OCI-LY3 (cell line): ENCODE data around the gene CACNG4.

ENCODE experiments used
- H2AFZ ChIP-seq: fragments of 200-600, 300-600 bp; shearing (Covaris generic); 2 replicates; pipeline ENCODE4 v1.6.0; 2014; ENCODE audit warnings: antibody characterized with exemption, low read depth, low read length
- H3K27ac ChIP-seq: fragments of 200-600, 300-600 bp; sonication (generic); 2 replicates; pipeline ENCODE4 v1.5.1; 2014; ENCODE audit warnings: mild to moderate bottlenecking, low read length, moderate library complexity, mixed read lengths
- H3K27me3 ChIP-seq: fragments of 200-600, 300-600 bp; sonication (generic); 2 replicates; pipeline ENCODE4 v1.6.1; 2014; ENCODE audit warnings: low read depth, low read length, mixed read lengths
- H3K36me3 ChIP-seq: fragments of 200-600, 300-600 bp; sonication (generic); replicated peaks from 2 replicates; pipeline ENCODE3; 2014; ENCODE audit warnings: low read depth, low read length, mixed read lengths
- H3K4me1 ChIP-seq: fragments of 300-600, 200-600 bp; sonication (generic); 2 replicates; pipeline ENCODE4 v1.6.1; 2014; ENCODE audit warnings: low read length, mixed read lengths
- H3K4me2 ChIP-seq: fragments of 200-600, 300-600 bp; sonication (generic); 2 replicates; pipeline ENCODE4 v1.6.1; 2014; ENCODE audit warnings: low read length, mixed read lengths
- H3K4me3 ChIP-seq: fragments of 300-600, 200-600 bp; sonication (generic); 2 replicates; pipeline ENCODE4 v1.5.1; 2014; ENCODE audit warnings: antibody characterized with exemption, mild to moderate bottlenecking, low read length, moderate library complexity
- H3K79me2 ChIP-seq: fragments of 300-600, 200-600 bp; shearing (Covaris generic); 2 replicates; pipeline ENCODE4 v1.6.1; 2014; ENCODE audit warnings: mild to moderate bottlenecking, low read length, mixed read lengths
- H3K9ac ChIP-seq: fragments of 300-600, 200-600 bp; shearing (Covaris generic); 2 replicates; pipeline ENCODE4 v1.6.0; 2014; ENCODE audit warnings: mild to moderate bottlenecking, low read length, moderate library complexity
- H3K9me3 ChIP-seq: fragments of 200-600, 300-600 bp; shearing (Covaris generic); 2 replicates; pipeline ENCODE4 v1.6.1; 2014; ENCODE audit warnings: low read length, mixed read lengths; ENCODE audit not compliant: insufficient read depth
- H4K20me1 ChIP-seq: fragments of 200-600, 300-600 bp; sonication (generic); 2 replicates; pipeline ENCODE4 v1.6.1; 2016; ENCODE audit warnings: low read length, mixed read lengths; ENCODE audit not compliant: insufficient read depth
- CTCF ChIP-seq: fragments of 200-600, 300-600 bp; sonication (generic); IDR thresholded peaks from 2 replicates; pipeline ENCODE4 v1.5.1; 2014; ENCODE audit warnings: antibody characterized with exemption, low read length, low read depth
- EZH2phosphoT487 ChIP-seq: fragments of 200-600 bp; shearing (Covaris generic); IDR thresholded peaks from 2 replicates; pipeline ENCODE4 v1.6.1; 2018; ENCODE audit warnings: antibody characterized with exemption, mixed run types, low read depth

The CACNG4 gene

GRCh38 chr17:66943484-66943883 is 21.0 kb upstream of the CACNG4 start:
- Histone ChIP-seq H3K9ac (no peak overlapping the region), H3K4me1 (no peaks in the 10 kb centered on the region), H3K36me3 (no peaks in the 10 kb centered on the region), H3K4me3 (no peak overlapping the region), H3K9me3 (no peaks in the 10 kb centered on the region), H3K4me2 (no peak overlapping the region), H2AFZ (no peak overlapping the region), H3K79me2 (no peaks in the 10 kb centered on the region), H4K20me1 (no peaks in the 10 kb centered on the region), H3K27me3 (peaks cover 44% of the 10 kb centered on the region), H3K27ac (no peak overlapping the region)
- TF ChIP-seq CTCF (no peak), EZH2phosphoT487 (no peak)

GRCh38 chr17:66944351-66945146 is 20.0 kb upstream of the CACNG4 start:
- H3K9me3 ChIP-seq = no peaks in the 10 kb centered on the region
- H2AFZ ChIP-seq = no peak overlapping the region
- TF ChIP-seq CTCF (no peak), EZH2phosphoT487 (no peak)
- no peak overlapping the region for H3K27ac ChIP-seq
- peaks cover 44% of the 10 kb centered on the region for H3K27me3 ChIP-seq
- no peaks in the 10 kb centered on the region for H3K79me2 ChIP-seq
- H3K4me1 ChIP-seq = no peaks in the 10 kb centered on the region
- no peaks in the 10 kb centered on the region for H4K20me1 ChIP-seq
- no peak overlapping the region for H3K9ac ChIP-seq
- no peaks in the 10 kb centered on the region for H3K36me3 ChIP-seq
- H3K4me3 ChIP-seq = no peak overlapping the region
- H3K4me2 ChIP-seq = no peak overlapping the region

GRCh38 chr17:66945147-66945835 is 19.2 kb upstream of the CACNG4 start:
- H3K27ac ChIP-seq = no peak overlapping the region
- no peak overlapping the region for H2AFZ ChIP-seq
- no peaks in the 10 kb centered on the region for H3K9me3 ChIP-seq
- H3K79me2 ChIP-seq = no peaks in the 10 kb centered on the region
- no peak overlapping the region for H3K9ac ChIP-seq
- peaks cover 44% of the 10 kb centered on the region for H3K27me3 ChIP-seq
- no peak overlapping the region for H3K4me2 ChIP-seq
- no peaks in the 10 kb centered on the region for H4K20me1 ChIP-seq
- TF ChIP-seq CTCF (no peak), EZH2phosphoT487 (no peak)
- no peak overlapping the region for H3K4me3 ChIP-seq
- H3K36me3 ChIP-seq = no peaks in the 10 kb centered on the region
- peaks cover 4% of the 10 kb centered on the region for H3K4me1 ChIP-seq

GRCh38 chr17:66946251-66946650 is 18.3 kb upstream of the CACNG4 start:
- H4K20me1 ChIP-seq = no peaks in the 10 kb centered on the region
- H3K79me2 ChIP-seq = no peaks in the 10 kb centered on the region
- no peak for TF ChIP-seq CTCF
- no peak for TF ChIP-seq EZH2phosphoT487
- H3K4me1 ChIP-seq = peaks cover 10% of the 10 kb centered on the region
- H3K27me3 ChIP-seq = peaks cover 40% of the 10 kb centered on the region
- no peak overlapping the region for H3K9ac ChIP-seq
- H3K27ac ChIP-seq = no peak overlapping the region
- no peak overlapping the region for H2AFZ ChIP-seq
- no peaks in the 10 kb centered on the region for H3K36me3 ChIP-seq
- no peaks in the 10 kb centered on the region for H3K9me3 ChIP-seq
- no peak overlapping the region for H3K4me3 ChIP-seq
- no peak overlapping the region for H3K4me2 ChIP-seq
